Activated CD4-positive, alpha-beta memory T cell treated with anti-CD3 and anti-CD28 coated beads, Interleukin-2, amount 10 ng/mL, durations not matched to agents 7 days and 5 days (primary cell): ENCODE results near the gene LPO. TPM values are rescaled to one million over a fixed set of nuclear protein-coding genes. Genes with fewer than 3 reads are reported as not detected.

Source experiments
- CTCF ChIA-PET: fragments of 350-600 bp; sonication (Branson Sonifier 250); formaldehyde crosslinking; loops from one replicate; lab custom pipeline; 2021; ENCODE audit warnings: antibody characterized with exemption, inconsistent platforms; lab: Charles Lee
- POLR2A ChIA-PET: fragments of 350-600 bp; sonication (Branson Sonifier 250); formaldehyde crosslinking; loops from one replicate; lab custom pipeline; 2021; ENCODE audit warnings: antibody characterized with exemption; lab: Charles Lee
- DNase-seq: peaks from one replicate; pipeline ENCODE4 v3.0.0-alpha.2; 2020
- H3K27ac Mint-ChIP-seq: one replicate; pipeline ENCODE4 v1.8.0; 2021; ENCODE audit warnings: mild to moderate bottlenecking, mixed read lengths
- H3K27me3 Mint-ChIP-seq: one replicate; pipeline ENCODE4 v1.8.0; 2021; ENCODE audit warnings: mixed read lengths
- H3K36me3 Mint-ChIP-seq: one replicate; pipeline ENCODE4 v1.8.0; 2021; ENCODE audit warnings: low read depth, mixed read lengths
- H3K4me1 Mint-ChIP-seq: one replicate; pipeline ENCODE4 v1.8.0; 2021; ENCODE audit warnings: mixed read lengths
- H3K4me3 Mint-ChIP-seq: one replicate; pipeline ENCODE4 v1.8.0; 2021; ENCODE audit warnings: mild to moderate bottlenecking, mixed read lengths
- H3K9me3 Mint-ChIP-seq: one replicate; pipeline ENCODE4 v1.8.0; 2021; ENCODE audit warnings: mixed read lengths
- total RNA-seq, 2 experiments: library from RNA; stranded (reverse); gene quantifications; one replicate each; pipeline ENCODE4 v1.2.3, GENCODE V29; 2021

LPO gene
- total RNA-seq, 2 experiments from 2014 or later, result not detected

DNA sequence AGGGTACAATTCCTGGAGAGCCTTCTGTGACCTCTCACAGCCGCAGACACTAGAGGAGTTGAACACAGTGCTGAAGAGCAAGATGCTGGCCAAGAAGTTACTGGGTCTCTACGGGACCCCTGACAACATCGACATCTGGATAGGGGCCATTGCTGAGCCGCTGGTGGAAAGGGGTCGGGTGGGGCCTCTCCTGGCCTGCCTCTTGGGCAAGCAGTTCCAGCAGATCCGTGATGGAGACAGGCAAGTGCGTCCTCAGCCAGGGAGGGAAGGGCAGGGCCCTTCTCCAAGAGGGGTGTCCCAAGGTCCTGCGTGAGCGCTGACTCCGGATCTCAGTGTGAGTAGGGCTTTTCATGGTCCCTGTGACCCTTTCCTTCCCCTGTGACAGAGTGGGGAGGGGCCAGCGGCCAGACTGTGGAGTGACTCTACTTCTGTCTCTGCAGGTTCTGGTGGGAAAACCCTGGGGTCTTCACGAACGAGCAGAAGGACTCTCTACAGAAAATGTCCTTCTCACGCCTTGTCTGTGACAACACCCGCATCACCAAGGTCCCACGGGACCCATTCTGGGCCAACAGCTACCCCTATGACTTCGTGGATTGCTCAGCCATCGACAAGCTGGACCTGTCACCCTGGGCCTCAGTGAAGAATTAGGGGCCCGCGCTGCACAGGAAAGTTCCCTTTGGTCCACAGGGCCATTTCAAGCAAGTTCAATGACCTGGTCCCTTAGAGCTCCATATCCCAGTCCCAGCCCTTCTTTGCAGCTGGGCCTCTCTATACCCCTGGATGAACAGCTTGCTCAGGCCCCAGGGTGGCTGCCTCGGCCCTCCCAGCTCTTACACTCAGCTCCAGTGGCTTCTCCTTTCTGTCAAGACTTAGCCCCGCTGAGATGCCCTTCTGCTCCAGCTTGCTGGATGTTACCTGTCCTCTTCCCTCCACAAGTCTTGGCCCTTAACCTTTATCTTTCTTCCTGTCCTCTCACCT, 29.3 kb downstream of the LPO start:
- H3K4me3 Mint-ChIP-seq, result no peak overlapping the region
- peaks cover 30% of the 10 kb centered on the region for H3K27me3 Mint-ChIP-seq
- CTCF ChIA-PET, result interaction anchor here (1.0 kb wide), 1 partner anchor 83 kb away, joined by 3 read pairs; no protein-coding TSS in a partner anchor
- no peaks in the 10 kb centered on the region for H3K4me1 Mint-ChIP-seq
- H3K36me3 Mint-ChIP-seq, result no peaks in the 10 kb centered on the region
- no peak for DNase-seq
- POLR2A ChIA-PET, result no interaction called here
- H3K9me3 Mint-ChIP-seq, result no peaks in the 10 kb centered on the region
- no peak overlapping the region for H3K27ac Mint-ChIP-seq

GRCh38 chr17:58268326-58268725, 29.9 kb downstream of the LPO start:
- Mint-ChIP-seq H3K36me3 (no peaks in the 10 kb centered on the region), H3K27me3 (peaks cover 23% of the 10 kb centered on the region), H3K9me3 (no peaks in the 10 kb centered on the region), H3K4me3 (no peak overlapping the region), H3K27ac (no peak overlapping the region), H3K4me1 (peaks cover 6% of the 10 kb centered on the region)
- ChIA-PET CTCF (interaction anchor here (1.0 kb wide), 1 partner anchor 83 kb away, joined by 3 read pairs; no protein-coding TSS in a partner anchor), POLR2A (no interaction called here)
- DNase-seq, result no peak

- DNase-seq, result no peak
- Mint-ChIP-seq H3K4me3 (no peak overlapping the region), H3K27ac (no peak overlapping the region), H3K9me3 (no peaks in the 10 kb centered on the region), H3K36me3 (no peaks in the 10 kb centered on the region), H3K4me1 (peaks cover 12% of the 10 kb centered on the region), H3K27me3 (peaks cover 18% of the 10 kb centered on the region)
- POLR2A ChIA-PET, result no interaction called here
- CTCF ChIA-PET, result interaction anchor here (1.0 kb wide), 1 partner anchor 82 kb away, joined by 3 read pairs; no protein-coding TSS in a partner anchor
These were observed 30.6 kb downstream of the LPO start for GRCh38 chr17:58268774-58269556.

GRCh38 chr17:58269557-58270291, 31.3 kb downstream of the LPO start:
- DNase-seq, result no peak
- peaks cover 12% of the 10 kb centered on the region for H3K4me1 Mint-ChIP-seq
- no peaks in the 10 kb centered on the region for H3K9me3 Mint-ChIP-seq
- no peak overlapping the region for H3K27ac Mint-ChIP-seq
- H3K27me3 Mint-ChIP-seq, result peaks cover 13% of the 10 kb centered on the region
- ChIA-PET POLR2A (no interaction called here), CTCF (no interaction called here)
- no peak overlapping the region for H3K4me3 Mint-ChIP-seq
- H3K36me3 Mint-ChIP-seq, result no peaks in the 10 kb centered on the region

- no peak overlapping the region for H3K4me3 Mint-ChIP-seq
- POLR2A ChIA-PET, result no interaction called here
- no peaks in the 10 kb centered on the region for H3K36me3 Mint-ChIP-seq
- H3K27ac Mint-ChIP-seq, result no peak overlapping the region
- H3K9me3 Mint-ChIP-seq, result no peaks in the 10 kb centered on the region
- no peak for DNase-seq
- CTCF ChIA-PET, result no interaction called here
- H3K4me1 Mint-ChIP-seq, result peaks cover 12% of the 10 kb centered on the region
- H3K27me3 Mint-ChIP-seq, result peaks cover 7% of the 10 kb centered on the region
These were observed 32.3 kb downstream of the LPO start for GRCh38 chr17:58270476-58271215.

- CTCF ChIA-PET, result no interaction called here
- no peaks in the 10 kb centered on the region for H3K9me3 Mint-ChIP-seq
- H3K4me1 Mint-ChIP-seq, result peaks cover 12% of the 10 kb centered on the region
- POLR2A ChIA-PET, result no interaction called here
- H3K27me3 Mint-ChIP-seq, result peaks cover 2% of the 10 kb centered on the region
- no peak overlapping the region for H3K4me3 Mint-ChIP-seq
- H3K27ac Mint-ChIP-seq, result no peak overlapping the region
- no peak for DNase-seq
- no peaks in the 10 kb centered on the region for H3K36me3 Mint-ChIP-seq
These were observed 33.0 kb downstream of the LPO start for GRCh38 chr17:58271216-58271931.

- POLR2A ChIA-PET, result no interaction called here
- H3K4me1 Mint-ChIP-seq, result peaks cover 12% of the 10 kb centered on the region
- no peak for DNase-seq
- no peaks in the 10 kb centered on the region for H3K36me3 Mint-ChIP-seq
- H3K27me3 Mint-ChIP-seq, result peaks cover 2% of the 10 kb centered on the region
- H3K4me3 Mint-ChIP-seq, result no peak overlapping the region
- H3K9me3 Mint-ChIP-seq, result no peaks in the 10 kb centered on the region
- H3K27ac Mint-ChIP-seq, result no peak overlapping the region
- CTCF ChIA-PET, result no interaction called here
These were observed 34.2 kb downstream of the LPO start for GRCh38 chr17:58272367-58273280.

- Mint-ChIP-seq H3K27ac (no peak overlapping the region), H3K36me3 (no peaks in the 10 kb centered on the region), H3K9me3 (no peaks in the 10 kb centered on the region), H3K4me3 (no peak overlapping the region), H3K27me3 (peaks cover 8% of the 10 kb centered on the region), H3K4me1 (peaks cover 12% of the 10 kb centered on the region)
- no peak for DNase-seq
- POLR2A ChIA-PET, result no interaction called here
- CTCF ChIA-PET, result no interaction called here
These were observed 35.2 kb downstream of the LPO start for GRCh38 chr17:58273453-58274104.

- no peak overlapping the region for H3K27ac Mint-ChIP-seq
- H3K4me1 Mint-ChIP-seq, result peaks cover 16% of the 10 kb centered on the region
- ChIA-PET POLR2A (interaction anchor here (1.5 kb wide), 1 partner anchor 239 kb away, joined by 3 read pairs; the partner anchor contains the start of gene MTMR4), CTCF (interaction anchor here (1.0 to 1.4 kb wide), 2 partner anchors 37 to 142 kb away, joined by 3 read pairs; partner anchors contain the start of gene RNF43)
- no peak overlapping the region for H3K4me3 Mint-ChIP-seq
- H3K36me3 Mint-ChIP-seq, result no peaks in the 10 kb centered on the region
- peaks cover 13% of the 10 kb centered on the region for H3K27me3 Mint-ChIP-seq
- DNase-seq, result no peak
- no peaks in the 10 kb centered on the region for H3K9me3 Mint-ChIP-seq
These were observed 37.0 kb downstream of the LPO start for GRCh38 chr17:58275417-58275816.

DNA sequence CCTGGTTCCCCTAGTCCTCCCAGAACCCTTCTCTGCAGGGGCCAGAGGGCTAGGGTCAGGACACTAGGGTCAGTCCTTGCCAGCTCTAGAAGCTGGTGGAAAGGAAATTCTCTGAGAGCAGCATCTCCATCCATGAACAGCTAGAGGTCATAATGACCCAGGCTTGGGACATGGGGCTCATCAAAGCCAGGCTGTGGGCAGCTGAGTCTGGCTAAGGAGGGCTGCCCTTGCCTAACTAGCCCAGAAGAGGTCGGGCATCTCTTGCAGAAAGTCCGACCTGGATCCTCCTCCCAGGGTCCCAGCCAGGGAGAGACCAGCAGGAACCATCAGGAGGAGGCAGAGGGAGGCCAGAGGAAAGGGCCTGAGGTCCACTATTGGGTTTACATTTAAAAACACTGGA, 38.0 kb downstream of the LPO start:
- Mint-ChIP-seq H3K4me1 (peaks cover 16% of the 10 kb centered on the region), H3K4me3 (no peak overlapping the region), H3K27me3 (peaks cover 18% of the 10 kb centered on the region), H3K27ac (no peak overlapping the region), H3K36me3 (no peaks in the 10 kb centered on the region), H3K9me3 (no peaks in the 10 kb centered on the region)
- ChIA-PET POLR2A (no interaction called here), CTCF (no interaction called here)
- no peak for DNase-seq
